Tibial nerve (tissue), 3 donors: ENCODE data around the gene PDE1C.

Experiments used
- POLR2A ChIP-seq, 2 donors: fragments of 450-650 bp; IDR thresholded peaks; one replicate each; pipeline ENCODE4 v1.6.1; 2017; ENCODE audit warnings: antibody characterized with exemption in 2 of 2, mild to moderate bottlenecking in 2 of 2, moderate library complexity in 2 of 2
- TF ChIP-seq, protein P1 (sequence below), 5 experiments: fragments of 200-600 bp in 3 of 5; fragments of 450-650 bp in 2 of 5; sonication (generic) in 3 of 5; IDR thresholded peaks; one replicate each; pipeline ENCODE4 v1.5.1; 2016 to 2019; ENCODE audit warnings: antibody characterized with exemption in 5 of 5, mild to moderate bottlenecking in 3 of 5, moderate library complexity in 2 of 5

DNA sequence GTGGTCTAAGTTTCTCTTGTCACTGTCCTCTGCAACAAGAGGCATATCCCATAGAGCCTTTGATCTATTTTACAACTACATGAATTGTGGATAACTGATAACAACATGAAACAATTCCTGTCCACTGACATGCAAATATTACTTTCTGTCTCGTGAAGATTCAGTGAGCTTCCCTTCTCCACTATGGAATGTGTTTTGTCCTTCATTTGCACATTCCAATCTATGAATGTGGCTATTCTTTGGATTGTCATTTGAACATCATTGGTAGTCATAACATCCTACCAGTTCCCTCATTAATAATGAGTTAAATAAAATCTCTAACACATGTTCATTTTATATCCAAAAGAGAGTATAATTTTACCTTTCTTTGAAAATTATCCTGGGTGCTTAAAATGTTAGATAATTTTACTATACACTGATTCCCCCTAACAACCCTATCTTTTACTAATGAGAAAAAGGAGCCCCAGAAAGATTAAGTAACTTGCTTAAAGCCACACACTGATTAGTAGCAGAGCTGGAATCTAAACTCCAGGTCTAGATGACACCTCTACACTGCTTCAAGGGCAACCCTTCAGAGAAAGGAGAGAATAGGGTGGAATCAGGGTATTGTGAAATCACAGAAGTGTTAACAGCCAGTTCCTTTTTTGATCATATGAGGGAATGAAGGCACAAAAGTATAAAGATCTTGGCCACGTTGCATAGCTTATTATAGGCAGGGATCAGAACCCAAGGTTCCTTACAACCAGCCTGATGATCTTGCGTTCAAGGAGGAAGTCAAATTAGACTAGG is 39.1 kb downstream of the PDE1C start:
- TF ChIP-seq, protein P1, sequence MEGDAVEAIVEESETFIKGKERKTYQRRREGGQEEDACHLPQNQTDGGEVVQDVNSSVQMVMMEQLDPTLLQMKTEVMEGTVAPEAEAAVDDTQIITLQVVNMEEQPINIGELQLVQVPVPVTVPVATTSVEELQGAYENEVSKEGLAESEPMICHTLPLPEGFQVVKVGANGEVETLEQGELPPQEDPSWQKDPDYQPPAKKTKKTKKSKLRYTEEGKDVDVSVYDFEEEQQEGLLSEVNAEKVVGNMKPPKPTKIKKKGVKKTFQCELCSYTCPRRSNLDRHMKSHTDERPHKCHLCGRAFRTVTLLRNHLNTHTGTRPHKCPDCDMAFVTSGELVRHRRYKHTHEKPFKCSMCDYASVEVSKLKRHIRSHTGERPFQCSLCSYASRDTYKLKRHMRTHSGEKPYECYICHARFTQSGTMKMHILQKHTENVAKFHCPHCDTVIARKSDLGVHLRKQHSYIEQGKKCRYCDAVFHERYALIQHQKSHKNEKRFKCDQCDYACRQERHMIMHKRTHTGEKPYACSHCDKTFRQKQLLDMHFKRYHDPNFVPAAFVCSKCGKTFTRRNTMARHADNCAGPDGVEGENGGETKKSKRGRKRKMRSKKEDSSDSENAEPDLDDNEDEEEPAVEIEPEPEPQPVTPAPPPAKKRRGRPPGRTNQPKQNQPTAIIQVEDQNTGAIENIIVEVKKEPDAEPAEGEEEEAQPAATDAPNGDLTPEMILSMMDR (IDR thresholded peaks at IDR 0.05), result no peak
- TF ChIP-seq POLR2A (IDR thresholded peaks at IDR 0.05), result no peak
